Measurements from ENCODE around the gene GPRIN3.

DNA sequence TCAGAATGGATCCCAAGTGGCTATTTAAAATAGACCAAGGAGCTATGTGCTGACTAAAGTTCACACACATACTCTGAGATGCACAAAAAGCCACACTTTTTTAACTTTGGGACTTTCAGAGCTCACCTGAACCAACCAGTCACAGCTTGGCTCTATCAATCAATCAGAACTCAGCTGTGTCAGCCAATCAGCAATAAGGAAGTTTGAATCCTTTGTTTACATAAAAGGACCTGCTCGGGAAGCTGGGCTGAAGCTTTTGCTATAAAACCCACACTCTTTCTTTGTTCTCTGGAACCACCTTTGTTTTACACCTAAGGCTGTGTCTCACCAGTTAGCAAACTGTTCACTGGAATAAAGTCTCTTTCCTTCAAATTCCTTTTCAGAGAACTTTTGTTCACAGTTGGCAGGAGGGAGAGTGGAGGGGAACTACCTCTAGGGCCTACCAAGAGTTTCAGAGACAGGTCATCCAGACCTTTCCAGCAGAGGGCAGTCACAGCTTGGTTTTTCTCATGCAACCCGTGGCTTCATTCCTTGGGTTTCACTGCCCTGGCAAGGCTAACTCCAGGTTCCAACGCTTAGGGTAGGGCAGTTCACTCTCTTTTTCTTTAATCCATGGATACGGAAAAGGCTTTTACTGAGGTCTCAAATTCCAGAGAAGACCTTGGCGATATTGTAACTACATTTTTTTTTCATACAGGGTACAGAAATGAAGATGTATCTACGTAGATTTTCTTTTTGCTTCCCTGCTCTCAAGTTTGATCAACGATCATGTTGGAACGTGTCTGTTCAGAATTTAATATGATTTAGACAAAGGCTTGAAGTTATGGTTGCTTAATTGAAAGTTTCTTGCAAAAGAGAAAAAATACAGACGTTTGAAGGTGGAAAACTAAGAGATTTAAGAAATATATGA lies 80.7 kb downstream of the GPRIN3 start:
- TF ChIP-seq, protein P1, sequence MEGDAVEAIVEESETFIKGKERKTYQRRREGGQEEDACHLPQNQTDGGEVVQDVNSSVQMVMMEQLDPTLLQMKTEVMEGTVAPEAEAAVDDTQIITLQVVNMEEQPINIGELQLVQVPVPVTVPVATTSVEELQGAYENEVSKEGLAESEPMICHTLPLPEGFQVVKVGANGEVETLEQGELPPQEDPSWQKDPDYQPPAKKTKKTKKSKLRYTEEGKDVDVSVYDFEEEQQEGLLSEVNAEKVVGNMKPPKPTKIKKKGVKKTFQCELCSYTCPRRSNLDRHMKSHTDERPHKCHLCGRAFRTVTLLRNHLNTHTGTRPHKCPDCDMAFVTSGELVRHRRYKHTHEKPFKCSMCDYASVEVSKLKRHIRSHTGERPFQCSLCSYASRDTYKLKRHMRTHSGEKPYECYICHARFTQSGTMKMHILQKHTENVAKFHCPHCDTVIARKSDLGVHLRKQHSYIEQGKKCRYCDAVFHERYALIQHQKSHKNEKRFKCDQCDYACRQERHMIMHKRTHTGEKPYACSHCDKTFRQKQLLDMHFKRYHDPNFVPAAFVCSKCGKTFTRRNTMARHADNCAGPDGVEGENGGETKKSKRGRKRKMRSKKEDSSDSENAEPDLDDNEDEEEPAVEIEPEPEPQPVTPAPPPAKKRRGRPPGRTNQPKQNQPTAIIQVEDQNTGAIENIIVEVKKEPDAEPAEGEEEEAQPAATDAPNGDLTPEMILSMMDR (tag by site-specific recombination; IDR thresholded peaks at IDR 0.05): peak; percentile 63
- TF ChIP-seq, protein P2, sequence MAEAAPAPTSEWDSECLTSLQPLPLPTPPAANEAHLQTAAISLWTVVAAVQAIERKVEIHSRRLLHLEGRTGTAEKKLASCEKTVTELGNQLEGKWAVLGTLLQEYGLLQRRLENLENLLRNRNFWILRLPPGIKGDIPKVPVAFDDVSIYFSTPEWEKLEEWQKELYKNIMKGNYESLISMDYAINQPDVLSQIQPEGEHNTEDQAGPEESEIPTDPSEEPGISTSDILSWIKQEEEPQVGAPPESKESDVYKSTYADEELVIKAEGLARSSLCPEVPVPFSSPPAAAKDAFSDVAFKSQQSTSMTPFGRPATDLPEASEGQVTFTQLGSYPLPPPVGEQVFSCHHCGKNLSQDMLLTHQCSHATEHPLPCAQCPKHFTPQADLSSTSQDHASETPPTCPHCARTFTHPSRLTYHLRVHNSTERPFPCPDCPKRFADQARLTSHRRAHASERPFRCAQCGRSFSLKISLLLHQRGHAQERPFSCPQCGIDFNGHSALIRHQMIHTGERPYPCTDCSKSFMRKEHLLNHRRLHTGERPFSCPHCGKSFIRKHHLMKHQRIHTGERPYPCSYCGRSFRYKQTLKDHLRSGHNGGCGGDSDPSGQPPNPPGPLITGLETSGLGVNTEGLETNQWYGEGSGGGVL (tag by site-specific recombination; IDR thresholded peaks at IDR 0.05): no peak
- TF ChIP-seq ZNF175 (tag by site-specific recombination; IDR thresholded peaks at IDR 0.05) (no peak), SETDB1 (IDR thresholded peaks at IDR 0.05; ENCODE audit: insufficient read length, low read length) (no peak), ZFP3 (tag by site-specific recombination; IDR thresholded peaks at IDR 0.05; ENCODE audit: low read depth) (no peak), ZNF416 (tag by site-specific recombination; IDR thresholded peaks at IDR 0.05) (no peak)
- TF ChIP-seq, protein P3, sequence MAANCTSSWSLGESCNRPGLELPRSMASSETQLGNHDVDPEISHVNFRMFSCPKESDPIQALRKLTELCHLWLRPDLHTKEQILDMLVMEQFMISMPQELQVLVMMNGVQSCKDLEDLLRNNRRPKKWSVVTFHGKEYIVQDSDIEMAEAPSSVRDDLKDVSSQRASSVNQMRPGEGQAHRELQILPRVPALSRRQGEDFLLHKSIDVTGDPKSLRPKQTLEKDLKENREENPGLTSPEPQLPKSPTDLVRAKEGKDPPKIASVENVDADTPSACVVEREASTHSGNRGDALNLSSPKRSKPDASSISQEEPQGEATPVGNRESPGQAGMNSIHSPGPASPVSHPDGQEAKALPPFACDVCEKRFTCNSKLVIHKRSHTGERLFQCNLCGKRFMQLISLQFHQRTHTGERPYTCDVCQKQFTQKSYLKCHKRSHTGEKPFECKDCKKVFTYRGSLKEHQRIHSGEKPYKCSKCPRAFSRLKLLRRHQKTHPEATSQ (tag by site-specific recombination; IDR thresholded peaks at IDR 0.05): no peak
- TF ChIP-seq, protein P4, sequence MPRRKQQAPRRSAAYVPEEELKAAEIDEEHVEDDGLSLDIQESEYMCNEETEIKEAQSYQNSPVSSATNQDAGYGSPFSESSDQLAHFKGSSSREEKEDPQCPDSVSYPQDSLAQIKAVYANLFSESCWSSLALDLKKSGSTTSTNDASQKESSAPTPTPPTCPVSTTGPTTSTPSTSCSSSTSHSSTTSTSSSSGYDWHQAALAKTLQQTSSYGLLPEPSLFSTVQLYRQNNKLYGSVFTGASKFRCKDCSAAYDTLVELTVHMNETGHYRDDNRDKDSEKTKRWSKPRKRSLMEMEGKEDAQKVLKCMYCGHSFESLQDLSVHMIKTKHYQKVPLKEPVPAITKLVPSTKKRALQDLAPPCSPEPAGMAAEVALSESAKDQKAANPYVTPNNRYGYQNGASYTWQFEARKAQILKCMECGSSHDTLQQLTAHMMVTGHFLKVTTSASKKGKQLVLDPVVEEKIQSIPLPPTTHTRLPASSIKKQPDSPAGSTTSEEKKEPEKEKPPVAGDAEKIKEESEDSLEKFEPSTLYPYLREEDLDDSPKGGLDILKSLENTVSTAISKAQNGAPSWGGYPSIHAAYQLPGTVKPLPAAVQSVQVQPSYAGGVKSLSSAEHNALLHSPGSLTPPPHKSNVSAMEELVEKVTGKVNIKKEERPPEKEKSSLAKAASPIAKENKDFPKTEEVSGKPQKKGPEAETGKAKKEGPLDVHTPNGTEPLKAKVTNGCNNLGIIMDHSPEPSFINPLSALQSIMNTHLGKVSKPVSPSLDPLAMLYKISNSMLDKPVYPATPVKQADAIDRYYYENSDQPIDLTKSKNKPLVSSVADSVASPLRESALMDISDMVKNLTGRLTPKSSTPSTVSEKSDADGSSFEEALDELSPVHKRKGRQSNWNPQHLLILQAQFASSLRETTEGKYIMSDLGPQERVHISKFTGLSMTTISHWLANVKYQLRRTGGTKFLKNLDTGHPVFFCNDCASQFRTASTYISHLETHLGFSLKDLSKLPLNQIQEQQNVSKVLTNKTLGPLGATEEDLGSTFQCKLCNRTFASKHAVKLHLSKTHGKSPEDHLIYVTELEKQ (tag by site-specific recombination; IDR thresholded peaks at IDR 0.05; ENCODE audit: borderline replicate concordance): no peak

Data from HEK293 (cell line).